Neural progenitor cell (in vitro differentiated cells): ENCODE results near the gene SLC35C1.

Experiments
- EZH2 ChIP-seq: fragments of 200-600 bp; sonication (generic); IDR thresholded peaks from 2 replicates; pipeline ENCODE4 v1.6.1; 2017; ENCODE audit warnings: antibody characterized with exemption, mild to moderate bottlenecking, moderate library complexity
- TF ChIP-seq, protein P1 (sequence below): fragments of 200-600 bp; sonication (generic); IDR thresholded peaks from 2 replicates; pipeline ENCODE4 v1.5.1; 2017; ENCODE audit warnings: antibody characterized with exemption, mild to moderate bottlenecking

DNA sequence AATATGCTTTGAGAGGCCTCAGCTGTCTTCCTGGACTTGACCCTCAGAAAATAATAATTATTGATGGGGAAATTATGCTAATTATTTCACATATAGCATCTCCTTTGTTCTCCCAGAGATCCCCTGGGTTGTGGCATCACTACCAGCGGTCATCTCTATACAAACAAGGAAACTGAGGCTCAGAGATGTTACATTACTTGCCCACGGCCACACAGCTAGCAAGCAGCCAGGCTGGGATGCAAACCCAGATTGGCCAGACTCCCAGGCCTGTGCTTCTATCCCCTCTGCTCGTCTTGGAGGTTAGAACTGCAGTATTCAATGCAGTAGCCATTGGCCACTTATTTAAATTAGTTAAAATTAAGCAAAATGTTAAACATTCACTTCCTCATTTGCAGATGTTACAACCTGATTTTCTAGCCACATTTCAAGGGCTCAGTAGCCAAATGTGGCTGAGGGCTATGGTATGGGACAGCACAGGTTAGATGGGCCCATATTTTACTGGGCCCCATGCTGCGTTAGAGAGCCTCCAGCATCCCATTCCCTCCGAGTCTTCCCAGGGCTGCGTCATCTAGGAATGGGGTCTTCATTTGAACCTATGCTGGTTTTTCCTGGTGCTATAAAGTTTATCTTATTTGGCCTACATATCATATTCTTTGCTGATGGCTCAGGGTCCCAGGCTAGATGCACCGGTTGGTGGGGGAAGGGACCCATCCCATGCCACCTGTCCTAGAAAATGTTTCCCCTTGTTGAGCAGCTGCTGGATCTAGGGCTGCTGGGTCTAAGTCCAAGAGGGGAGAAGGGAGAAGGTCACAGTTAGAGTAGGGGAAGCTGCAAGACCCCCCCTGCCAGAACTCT, 2.2 kb downstream of the SLC35C1 start:
- TF ChIP-seq, protein P1, sequence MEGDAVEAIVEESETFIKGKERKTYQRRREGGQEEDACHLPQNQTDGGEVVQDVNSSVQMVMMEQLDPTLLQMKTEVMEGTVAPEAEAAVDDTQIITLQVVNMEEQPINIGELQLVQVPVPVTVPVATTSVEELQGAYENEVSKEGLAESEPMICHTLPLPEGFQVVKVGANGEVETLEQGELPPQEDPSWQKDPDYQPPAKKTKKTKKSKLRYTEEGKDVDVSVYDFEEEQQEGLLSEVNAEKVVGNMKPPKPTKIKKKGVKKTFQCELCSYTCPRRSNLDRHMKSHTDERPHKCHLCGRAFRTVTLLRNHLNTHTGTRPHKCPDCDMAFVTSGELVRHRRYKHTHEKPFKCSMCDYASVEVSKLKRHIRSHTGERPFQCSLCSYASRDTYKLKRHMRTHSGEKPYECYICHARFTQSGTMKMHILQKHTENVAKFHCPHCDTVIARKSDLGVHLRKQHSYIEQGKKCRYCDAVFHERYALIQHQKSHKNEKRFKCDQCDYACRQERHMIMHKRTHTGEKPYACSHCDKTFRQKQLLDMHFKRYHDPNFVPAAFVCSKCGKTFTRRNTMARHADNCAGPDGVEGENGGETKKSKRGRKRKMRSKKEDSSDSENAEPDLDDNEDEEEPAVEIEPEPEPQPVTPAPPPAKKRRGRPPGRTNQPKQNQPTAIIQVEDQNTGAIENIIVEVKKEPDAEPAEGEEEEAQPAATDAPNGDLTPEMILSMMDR, result no peak
- no peak for TF ChIP-seq EZH2
